ENCODE measurements around the gene ALKBH7. TPM values are rescaled to one million over a fixed set of nuclear protein-coding genes. Genes with fewer than 3 reads are reported as not detected.
"Not testable (repeated sequence)": the region's sequence is repeated elsewhere in the genome, so short reads cannot be mapped to it uniquely, and the experiment has no call there.

The ALKBH7 gene
- total RNA-seq, 4 donors from 2014 or later, result 41.9 to 75.1 (median 45.7) TPM

DNA sequence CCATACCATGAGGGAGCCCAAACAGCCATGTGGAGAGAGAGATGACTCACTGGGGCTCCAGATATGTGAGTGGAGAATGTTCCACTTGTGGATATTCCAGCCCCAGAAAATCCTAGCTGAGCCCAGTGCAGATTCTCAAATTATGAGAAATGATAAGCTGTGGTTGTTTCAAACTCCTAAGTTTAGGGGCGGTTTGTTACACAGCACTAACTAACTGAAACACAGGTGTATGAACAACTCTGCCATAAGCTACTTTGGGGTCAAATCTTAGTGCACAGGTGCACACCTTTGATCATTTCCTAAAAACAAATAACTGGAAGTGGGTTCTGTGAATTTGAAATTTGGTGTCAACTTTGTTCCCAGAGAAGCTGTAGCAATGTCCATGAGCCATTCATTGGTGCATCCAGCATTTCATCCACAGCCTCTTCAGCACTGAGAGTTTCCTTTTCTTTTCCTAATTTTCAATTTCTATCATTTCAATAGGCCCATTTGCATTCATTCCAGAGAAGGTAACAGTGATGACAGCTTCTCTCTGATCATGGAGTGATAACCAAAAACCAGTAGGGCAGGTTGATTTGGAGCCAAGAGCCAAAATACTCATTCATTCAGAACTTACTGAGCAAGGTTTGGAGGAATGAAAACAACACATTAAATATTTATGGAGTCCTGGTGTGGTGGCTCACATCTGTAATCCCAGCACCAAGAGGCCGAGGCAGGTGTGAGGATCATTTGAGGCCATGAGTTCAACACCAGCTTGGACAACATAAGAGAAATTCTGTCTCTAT, 20.0 kb upstream of the ALKBH7 start:
- 95 to 100% methylated on average over 1 to 2 of the region's 2 CpGs for WGBS, 2 donors (ENCODE audit: low coverage in 1 of 2)
- H3K27me3 ChIP-seq, result no peaks in the 10 kb centered on the region
- ATAC-seq, result no peak
- H3K4me3 ChIP-seq, result no peak overlapping the region
- no peak for TF ChIP-seq POLR2AphosphoS5 (IDR thresholded peaks at IDR 0.05)
- TF ChIP-seq, protein P1, sequence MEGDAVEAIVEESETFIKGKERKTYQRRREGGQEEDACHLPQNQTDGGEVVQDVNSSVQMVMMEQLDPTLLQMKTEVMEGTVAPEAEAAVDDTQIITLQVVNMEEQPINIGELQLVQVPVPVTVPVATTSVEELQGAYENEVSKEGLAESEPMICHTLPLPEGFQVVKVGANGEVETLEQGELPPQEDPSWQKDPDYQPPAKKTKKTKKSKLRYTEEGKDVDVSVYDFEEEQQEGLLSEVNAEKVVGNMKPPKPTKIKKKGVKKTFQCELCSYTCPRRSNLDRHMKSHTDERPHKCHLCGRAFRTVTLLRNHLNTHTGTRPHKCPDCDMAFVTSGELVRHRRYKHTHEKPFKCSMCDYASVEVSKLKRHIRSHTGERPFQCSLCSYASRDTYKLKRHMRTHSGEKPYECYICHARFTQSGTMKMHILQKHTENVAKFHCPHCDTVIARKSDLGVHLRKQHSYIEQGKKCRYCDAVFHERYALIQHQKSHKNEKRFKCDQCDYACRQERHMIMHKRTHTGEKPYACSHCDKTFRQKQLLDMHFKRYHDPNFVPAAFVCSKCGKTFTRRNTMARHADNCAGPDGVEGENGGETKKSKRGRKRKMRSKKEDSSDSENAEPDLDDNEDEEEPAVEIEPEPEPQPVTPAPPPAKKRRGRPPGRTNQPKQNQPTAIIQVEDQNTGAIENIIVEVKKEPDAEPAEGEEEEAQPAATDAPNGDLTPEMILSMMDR (IDR thresholded peaks at IDR 0.05), result no peak
- TF ChIP-seq EP300 (IDR thresholded peaks at IDR 0.05), result no peak
- TF ChIP-seq POLR2A (IDR thresholded peaks at IDR 0.05), result no peak
- no peaks in the 10 kb centered on the region for H3K36me3 ChIP-seq
- no peaks in the 10 kb centered on the region for H3K9me3 ChIP-seq
- no peak overlapping the region for H3K27ac ChIP-seq
- H3K4me1 ChIP-seq, result no peaks in the 10 kb centered on the region

DNA sequence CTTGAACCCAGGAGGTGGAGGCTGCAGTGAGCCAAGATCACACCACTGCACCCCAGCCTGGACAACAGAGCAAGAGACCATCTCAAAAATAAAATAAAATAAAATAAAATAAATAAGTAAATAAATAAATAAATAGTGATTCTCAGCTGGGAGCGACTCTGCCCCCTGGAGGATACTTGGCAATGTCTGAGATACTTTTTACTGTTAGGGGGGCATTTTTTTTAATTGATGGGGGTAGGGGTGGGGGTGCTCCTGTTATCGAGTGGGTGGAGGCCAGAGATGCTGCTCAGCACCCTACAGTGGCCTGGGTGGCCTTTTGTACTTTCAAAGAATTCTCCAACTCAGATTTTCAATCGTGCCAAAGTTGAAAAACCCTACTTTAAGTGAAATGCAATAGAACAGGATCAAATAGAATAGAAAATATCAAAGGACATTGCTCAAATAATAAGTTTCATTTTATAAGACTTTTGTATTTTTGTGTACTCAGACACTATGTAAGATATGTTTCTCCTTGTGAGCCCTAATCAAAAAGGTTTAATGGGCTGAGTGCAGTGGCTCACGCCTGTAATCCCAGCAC, 18.4 kb upstream of the ALKBH7 start:
- Histone ChIP-seq H3K9me3 (no peaks in the 10 kb centered on the region), H3K27me3 (no peaks in the 10 kb centered on the region), H3K4me1 (no peaks in the 10 kb centered on the region), H3K36me3 (no peaks in the 10 kb centered on the region), H3K27ac (no peak overlapping the region), H3K4me3 (no peak overlapping the region)
- no peak for ATAC-seq
- TF ChIP-seq POLR2AphosphoS5 (IDR thresholded peaks at IDR 0.05), result no peak
- TF ChIP-seq, protein P1 (IDR thresholded peaks at IDR 0.05), result peak in 1 of 4 experiments; percentile 39
- 39 to 51% methylated on average over 4 of the region's 4 CpGs for WGBS, 2 donors (ENCODE audit: low coverage in 1 of 2)

DNA sequence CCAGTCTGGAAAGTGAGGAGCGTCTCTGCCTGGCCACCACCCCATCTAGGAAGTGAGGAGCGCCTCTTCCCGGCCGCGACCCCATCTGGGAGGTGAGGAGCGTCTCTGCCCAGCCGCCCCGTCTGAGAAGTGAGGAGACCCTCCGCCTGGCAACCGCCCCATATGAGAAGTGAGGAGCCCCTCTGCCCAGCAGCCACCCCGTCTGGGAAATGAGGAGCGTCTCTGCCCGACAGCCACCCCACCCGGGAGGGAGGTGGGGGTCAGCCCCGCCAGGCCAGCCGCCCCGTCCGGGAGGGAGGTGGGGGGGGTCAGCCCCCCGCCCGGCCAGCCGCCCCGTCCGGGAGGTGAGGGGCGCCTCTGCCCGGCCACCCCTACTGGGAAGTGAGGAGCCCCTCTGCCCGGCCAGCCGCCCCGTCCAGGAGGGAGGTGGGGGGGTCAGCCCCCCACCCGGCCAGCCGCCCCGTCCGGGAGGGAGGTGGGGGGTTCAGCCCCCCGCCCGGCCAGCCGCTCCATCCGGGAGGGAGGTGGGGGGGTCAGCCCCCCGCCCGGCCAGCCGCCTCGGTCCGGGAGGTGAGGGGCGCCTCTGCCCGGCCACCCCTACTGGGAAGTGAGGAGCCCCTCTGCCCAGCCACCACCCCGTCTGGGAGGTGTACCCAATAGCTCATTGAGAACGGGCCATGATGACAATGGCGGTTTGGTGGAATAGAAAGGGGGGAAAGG, 17.1 kb upstream of the ALKBH7 start:
- WGBS, 2 donors (ENCODE audit: low coverage in 1 of 2), result no CpG with 5 or more reads among the region's 46 CpGs
- H3K4me1 ChIP-seq, H3K27ac ChIP-seq, H3K27me3 ChIP-seq, ATAC-seq, H3K4me3 ChIP-seq, H3K9me3 ChIP-seq, H3K36me3 ChIP-seq: not testable (repeated sequence)

DNA sequence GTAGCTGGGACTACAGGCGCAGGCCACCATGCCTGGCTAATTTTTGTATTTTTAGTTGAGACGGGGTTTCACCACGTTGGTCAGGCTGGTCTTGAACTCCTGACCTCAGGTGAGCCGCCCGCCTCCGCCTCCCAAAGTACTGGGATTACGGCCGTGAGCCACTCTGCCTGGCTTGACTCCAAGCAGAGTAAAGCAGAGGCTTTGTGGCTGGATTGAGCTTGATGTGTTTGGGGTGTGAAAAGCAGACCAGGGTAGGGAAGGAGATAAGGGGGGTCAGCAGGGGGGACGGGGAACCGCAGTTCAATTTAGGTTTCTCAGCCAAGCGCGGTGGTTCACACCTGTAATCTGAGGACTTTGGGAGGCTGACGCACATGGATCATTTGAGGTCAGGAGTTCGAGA, 15.4 kb upstream of the ALKBH7 start:
- Histone ChIP-seq H3K27ac (no peak overlapping the region), H3K4me3 (no peak overlapping the region), H3K27me3 (no peaks in the 10 kb centered on the region), H3K4me1 (peaks cover 0 to 3% (median under 1%) of the 10 kb centered on the region in 3 donors), H3K9me3 (no peaks in the 10 kb centered on the region), H3K36me3 (no peaks in the 10 kb centered on the region)
- no peak for ATAC-seq
- WGBS, 2 donors (ENCODE audit: low coverage in 1 of 2), result 65 to 100% methylated on average over 2 to 6 of the region's 14 CpGs
- TF ChIP-seq POLR2A (IDR thresholded peaks at IDR 0.05), result no peak
- TF ChIP-seq, protein P1 (IDR thresholded peaks at IDR 0.05), result no peak
- no peak for TF ChIP-seq POLR2AphosphoS5 (IDR thresholded peaks at IDR 0.05)

DNA sequence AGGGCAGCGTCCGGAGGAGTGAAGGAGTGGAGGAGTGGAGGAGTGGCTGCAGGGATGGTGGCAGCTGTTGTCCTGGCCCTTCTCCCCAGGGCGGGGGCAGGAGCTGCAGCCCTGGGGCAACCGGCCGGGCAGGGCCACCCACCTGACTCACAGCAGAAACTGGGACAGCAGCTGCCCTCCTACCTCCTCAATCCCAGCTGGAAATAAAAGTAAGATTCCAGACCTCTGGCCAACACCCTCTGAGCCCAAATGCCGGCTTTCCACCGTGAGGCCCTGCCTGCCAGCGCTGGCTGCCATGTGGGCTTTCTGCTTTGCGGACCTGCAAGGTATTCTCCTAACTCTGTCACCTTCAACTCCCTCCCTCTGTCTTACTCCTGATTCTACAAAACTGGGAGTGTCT, 14.6 kb upstream of the ALKBH7 start:
- peaks cover 0 to under 1% of the 10 kb centered on the region in 2 donors for H3K36me3 ChIP-seq
- no peak for ATAC-seq
- H3K27me3 ChIP-seq, result no peaks in the 10 kb centered on the region
- peaks cover 0 to 12% (median 7%) of the 10 kb centered on the region in 3 donors for H3K4me1 ChIP-seq
- no peak overlapping the region for H3K4me3 ChIP-seq
- no peak overlapping the region for H3K27ac ChIP-seq
- no peak for TF ChIP-seq EP300 (IDR thresholded peaks at IDR 0.05)
- no peak for TF ChIP-seq POLR2AphosphoS5 (IDR thresholded peaks at IDR 0.05)
- no peak for TF ChIP-seq POLR2A (IDR thresholded peaks at IDR 0.05)
- no peaks in the 10 kb centered on the region for H3K9me3 ChIP-seq
- 57 to 76% methylated on average over 3 to 8 of the region's 9 CpGs for WGBS, 2 donors (ENCODE audit: low coverage in 1 of 2)
